ENCODE measurements around the gene TMEM9. TPM values are rescaled to one million over a fixed set of nuclear protein-coding genes. Genes with fewer than 3 reads are reported as not detected.

The TMEM9 gene
- 39.5 and 65.0 TPM in 2 replicates for total RNA-seq

- peak; percentile 87 to 93 for DNase-seq (ENCODE audit: low read depth in 2 of 2)
Measured at GRCh38 chr1:201154389-201155165, at the start of gene TMEM9. Gene TMEM9, minus strand, starts transcription at chr1:201154474. Its CDS starts 551 bp downstream, at chr1:201153923.

- no peak for DNase-seq (ENCODE audit: low read depth in 2 of 2)
Measured at GRCh38 chr1:201198598-201198997, 44.3 kb upstream of the TMEM9 start.

- no peak for DNase-seq (ENCODE audit: low read depth in 2 of 2)
Measured at GRCh38 chr1:201194046-201194445, 39.8 kb upstream of the TMEM9 start.

- no peak for DNase-seq (ENCODE audit: low read depth in 2 of 2)
Measured at GRCh38 chr1:201192261-201192788, 38.1 kb upstream of the TMEM9 start.

GRCh38 chr1:201191653-201192260 is 37.5 kb upstream of the TMEM9 start:
- peak in 1 of 2 donors; percentile 17 for DNase-seq (ENCODE audit: low read depth in 2 of 2)

- no peak for DNase-seq (ENCODE audit: low read depth in 2 of 2)
Measured at GRCh38 chr1:201190624-201191051, 36.4 kb upstream of the TMEM9 start, which contains the start of gene IGFN1. Gene IGFN1, plus strand, starts transcription at chr1:201190824. Its CDS starts 2,470 bp downstream, at chr1:201193294.

- no peak for DNase-seq (ENCODE audit: low read depth in 2 of 2)
Measured at GRCh38 chr1:201190005-201190404, 35.7 kb upstream of the TMEM9 start.

GRCh38 chr1:201189085-201189484 is 34.8 kb upstream of the TMEM9 start:
- no peak for DNase-seq (ENCODE audit: low read depth in 2 of 2)

- DNase-seq (ENCODE audit: low read depth in 2 of 2): no peak
Measured at GRCh38 chr1:201186192-201186591, 31.9 kb upstream of the TMEM9 start.

- DNase-seq (ENCODE audit: low read depth in 2 of 2): no peak
Measured at GRCh38 chr1:201185527-201186128, 31.4 kb upstream of the TMEM9 start.

- no peak for DNase-seq (ENCODE audit: low read depth in 2 of 2)
Measured at GRCh38 chr1:201185123-201185453, 30.8 kb upstream of the TMEM9 start.

- DNase-seq (ENCODE audit: low read depth in 2 of 2): peak; percentile 30 to 31
Measured at GRCh38 chr1:201184307-201185122, 30.2 kb upstream of the TMEM9 start.

GRCh38 chr1:201183753-201184152 is 29.5 kb upstream of the TMEM9 start:
- no peak for DNase-seq (ENCODE audit: low read depth in 2 of 2)

- no peak for DNase-seq (ENCODE audit: low read depth in 2 of 2)
Measured at GRCh38 chr1:201183209-201183608, 28.9 kb upstream of the TMEM9 start.

- no peak for DNase-seq (ENCODE audit: low read depth in 2 of 2)
Measured at GRCh38 chr1:201181726-201182125, 27.5 kb upstream of the TMEM9 start.

- no peak for DNase-seq (ENCODE audit: low read depth in 2 of 2)
Measured at GRCh38 chr1:201181323-201181722, 27.0 kb upstream of the TMEM9 start.

- DNase-seq (ENCODE audit: low read depth in 2 of 2): no peak
Measured at GRCh38 chr1:201180901-201181300, 26.6 kb upstream of the TMEM9 start.

GRCh38 chr1:201180141-201180540 is 25.9 kb upstream of the TMEM9 start:
- DNase-seq (ENCODE audit: low read depth in 2 of 2): no peak

GRCh38 chr1:201178718-201179117 is 24.4 kb upstream of the TMEM9 start:
- DNase-seq (ENCODE audit: low read depth in 2 of 2): no peak

GRCh38 chr1:201176940-201177339 is 22.7 kb upstream of the TMEM9 start:
- no peak for DNase-seq (ENCODE audit: low read depth in 2 of 2)

GRCh38 chr1:201175820-201176500 is 21.7 kb upstream of the TMEM9 start:
- DNase-seq (ENCODE audit: low read depth in 2 of 2): no peak

All from dermis microvascular lymphatic vessel endothelial cell (primary cell).